ENCODE measurements around the gene ADGRG6. TPM values are rescaled to one million over a fixed set of nuclear protein-coding genes. Genes with fewer than 3 reads are reported as not detected.

ADGRG6 gene
- total and polyA plus RNA-seq, 2 donors (not counting 1 experiment from before 2014, with no cell fraction given): 49.9 to 67.2 TPM

- TF ChIP-seq EZH2 (IDR thresholded peaks at IDR 0.05; ENCODE audit: low read length, missing control alignments) (no peak), CTCF (conservative IDR thresholded peaks at IDR 0.05 in 1 of 2, IDR thresholded peaks at IDR 0.05 in 1 of 2; ENCODE audit: low read depth in 1 of 2, low read length in 2 of 2) (no peak)
- no peak overlapping the region for H3K27ac ChIP-seq (ENCODE audit: insufficient read depth, low read length)
- H3K4me1 ChIP-seq (ENCODE audit: control insufficient read depth, extremely low read depth, insufficient read depth, low read length): peaks cover 7% of the 10 kb centered on the region
- H2AFZ ChIP-seq (ENCODE audit: low read length): no peak overlapping the region
- H3K79me2 ChIP-seq (ENCODE audit: control insufficient read depth, insufficient read depth, low read length): peaks cover 6% of the 10 kb centered on the region
- no peaks in the 10 kb centered on the region for H3K36me3 ChIP-seq (ENCODE audit: control insufficient read depth, insufficient read depth, low read length)
- H3K9ac ChIP-seq (ENCODE audit: insufficient read depth, low read length): no peak overlapping the region
- H3K27me3 ChIP-seq (ENCODE audit: control insufficient read depth, insufficient read depth, low read length): no peaks in the 10 kb centered on the region
- no peaks in the 10 kb centered on the region for H3K9me3 ChIP-seq (ENCODE audit: control insufficient read depth, insufficient read depth, low read depth, low read length)
- H3K4me3 ChIP-seq (replicated peaks in 1 of 4; ENCODE audit: control extremely low read depth in 1 of 4, insufficient read depth in 1 of 4, low read depth in 3 of 4, low read length in 4 of 4): no peak overlapping the region
- no peak overlapping the region for H3K4me2 ChIP-seq (ENCODE audit: extremely low read depth, insufficient read depth, low read length)
- DNase-seq (ENCODE audit: low read depth in 2 of 2): no peak
- H4K20me1 ChIP-seq (ENCODE audit: control insufficient read depth, extremely low read depth, insufficient read depth, low read length): no peaks in the 10 kb centered on the region
Observed at GRCh38 chr6:142324111-142324510, 22.3 kb downstream of the ADGRG6 start.

- H2AFZ ChIP-seq (ENCODE audit: low read length): no peak overlapping the region
- H3K27me3 ChIP-seq (ENCODE audit: control insufficient read depth, insufficient read depth, low read length): no peaks in the 10 kb centered on the region
- TF ChIP-seq CTCF (conservative IDR thresholded peaks at IDR 0.05 in 1 of 2, IDR thresholded peaks at IDR 0.05 in 1 of 2; ENCODE audit: low read depth in 1 of 2, low read length in 2 of 2) (no peak), EZH2 (IDR thresholded peaks at IDR 0.05; ENCODE audit: low read length, missing control alignments) (no peak)
- H3K4me3 ChIP-seq (replicated peaks in 1 of 4; ENCODE audit: control extremely low read depth in 1 of 4, insufficient read depth in 1 of 4, low read depth in 3 of 4, low read length in 4 of 4): no peak overlapping the region
- H3K9me3 ChIP-seq (ENCODE audit: control insufficient read depth, insufficient read depth, low read depth, low read length): no peaks in the 10 kb centered on the region
- no peaks in the 10 kb centered on the region for H4K20me1 ChIP-seq (ENCODE audit: control insufficient read depth, extremely low read depth, insufficient read depth, low read length)
- peaks cover 6% of the 10 kb centered on the region for H3K79me2 ChIP-seq (ENCODE audit: control insufficient read depth, insufficient read depth, low read length)
- no peak overlapping the region for H3K27ac ChIP-seq (ENCODE audit: insufficient read depth, low read length)
- peaks cover 11% of the 10 kb centered on the region for H3K4me1 ChIP-seq (ENCODE audit: control insufficient read depth, extremely low read depth, insufficient read depth, low read length)
- H3K36me3 ChIP-seq (ENCODE audit: control insufficient read depth, insufficient read depth, low read length): no peaks in the 10 kb centered on the region
- H3K4me2 ChIP-seq (ENCODE audit: extremely low read depth, insufficient read depth, low read length): no peak overlapping the region
- H3K9ac ChIP-seq (ENCODE audit: insufficient read depth, low read length): no peak overlapping the region
- DNase-seq (ENCODE audit: low read depth in 2 of 2): no peak
Observed at GRCh38 chr6:142325111-142325510, 23.3 kb downstream of the ADGRG6 start.

GRCh38 chr6:142326540-142326939, 24.7 kb downstream of the ADGRG6 start:
- Histone ChIP-seq H3K79me2 (ENCODE audit: control insufficient read depth, insufficient read depth, low read length) (peaks cover 6% of the 10 kb centered on the region), H3K27me3 (ENCODE audit: control insufficient read depth, insufficient read depth, low read length) (no peaks in the 10 kb centered on the region), H3K9me3 (ENCODE audit: control insufficient read depth, insufficient read depth, low read depth, low read length) (no peaks in the 10 kb centered on the region), H3K4me2 (ENCODE audit: extremely low read depth, insufficient read depth, low read length) (peak overlapping the region; percentile 60), H3K4me3 (replicated peaks in 1 of 4; ENCODE audit: control extremely low read depth in 1 of 4, insufficient read depth in 1 of 4, low read depth in 3 of 4, low read length in 4 of 4) (no peak overlapping the region), H2AFZ (ENCODE audit: low read length) (no peak overlapping the region), H3K27ac (ENCODE audit: insufficient read depth, low read length) (no peak overlapping the region), H3K9ac (ENCODE audit: insufficient read depth, low read length) (no peak overlapping the region), H4K20me1 (ENCODE audit: control insufficient read depth, extremely low read depth, insufficient read depth, low read length) (no peaks in the 10 kb centered on the region), H3K4me1 (ENCODE audit: control insufficient read depth, extremely low read depth, insufficient read depth, low read length) (peaks cover 8% of the 10 kb centered on the region), H3K36me3 (ENCODE audit: control insufficient read depth, insufficient read depth, low read length) (no peaks in the 10 kb centered on the region)
- TF ChIP-seq EZH2 (IDR thresholded peaks at IDR 0.05; ENCODE audit: low read length, missing control alignments) (no peak), CTCF (conservative IDR thresholded peaks at IDR 0.05 in 1 of 2, IDR thresholded peaks at IDR 0.05 in 1 of 2; ENCODE audit: low read depth in 1 of 2, low read length in 2 of 2) (no peak)
- peak in 1 of 2 donors; percentile 48 for DNase-seq (ENCODE audit: low read depth in 2 of 2)
